Spleen (tissue), 7 donors: ENCODE results near the gene P2RX4.

Experiments used
- CTCF ChIP-seq, 11 experiments: fragments of 200-600 bp in 7 of 11; fragments of 450-650 bp in 4 of 11; sonication (generic) in 4 of 11; IDR thresholded peaks in 8 of 11; conservative IDR thresholded peaks in 3 of 11; 1 replicate in 7 of 11; 2 replicates in 4 of 11; pipeline versions ENCODE4 v1.4.0 to v1.8.0; 2016 to 2021; ENCODE audit warnings: antibody characterized with exemption in 11 of 11, inconsistent platforms in 4 of 11, mild to moderate bottlenecking in 1 of 11
- POLR2A ChIP-seq, 3 donors: fragments of 450-650 bp; IDR thresholded peaks; one replicate each; pipeline ENCODE4 v1.5.1; 2017; ENCODE audit warnings: antibody characterized with exemption in 3 of 3, mild to moderate bottlenecking in 1 of 3
- POLR2AphosphoS5 ChIP-seq, 3 donors: sonication (generic); formaldehyde crosslinking; IDR thresholded peaks; one replicate each; pipeline ENCODE4 v1.5.1; 2017; ENCODE audit warnings: antibody characterized with exemption in 3 of 3
- donor health status: DM: no; HTN: no; CAD: no; lungs with moderate emphysema.
- donor health status: DM: no; HTN: no; CAD: no.
- donor health status: DM: no; HTN: no; CAD: no.

- TF ChIP-seq POLR2A (IDR thresholded peaks at IDR 0.05), result no peak
- TF ChIP-seq CTCF (IDR thresholded peaks at IDR 0.05 in 8 of 11, conservative IDR thresholded peaks at IDR 0.05 in 3 of 11), result no peak
- no peak for TF ChIP-seq POLR2AphosphoS5 (IDR thresholded peaks at IDR 0.05)
Observed at GRCh38 chr12:121250359-121250758, 40.4 kb downstream of the P2RX4 start.
